SK-N-SH treated with all-trans-retinoic acid at 6 μM for 48 hours (cell line): Measurements from ENCODE around the gene TBCCD1.

Experiments used
- ATAC-seq: fragments of 200-7000 bp; cut with Tn5 transposase; 3 replicates; pipeline ENCODE4 v1.9.1; 2020; ENCODE audit warnings: mild to moderate bottlenecking, moderate library complexity
- ARNTL ChIP-seq: fragments of 450-650 bp; formaldehyde crosslinking; IDR thresholded peaks from 2 replicates; pipeline ENCODE4 v1.5.0; 2020; ENCODE audit warnings: low read depth, mild to moderate bottlenecking, moderate library complexity, borderline replicate concordance
- BACH2 ChIP-seq: fragments of 250-450 bp; sonication (Bioruptor Pico); IDR thresholded peaks from 2 replicates; pipeline ENCODE4 v1.9.0; 2021; ENCODE audit warnings: mild to moderate bottlenecking, borderline replicate concordance
- CSDC2 ChIP-seq: fragments of 250-450 bp; sonication (Bioruptor Pico); IDR thresholded peaks from 2 replicates; pipeline ENCODE4 v1.5.0; 2020; ENCODE audit warnings: mild to moderate bottlenecking, moderate library complexity
- ESRRG ChIP-seq: fragments of 250-450 bp; sonication (Bioruptor Pico); IDR thresholded peaks from 2 replicates; pipeline ENCODE4 v1.6.1; 2021; ENCODE audit warnings: mild to moderate bottlenecking
- ISL1 ChIP-seq: fragments of 250-450 bp; sonication (Bioruptor Pico); IDR thresholded peaks from 2 replicates; pipeline ENCODE4 v2.1.2; 2022; ENCODE audit warnings: mild to moderate bottlenecking, moderate library complexity
- OSR1 ChIP-seq: fragments of 250-450 bp; sonication (Bioruptor Pico); IDR thresholded peaks from 2 replicates; pipeline ENCODE4 v1.8.0; 2022; ENCODE audit warnings: moderate library complexity, mild to moderate bottlenecking, inconsistent platforms
- RARB ChIP-seq: fragments of 250-450 bp; sonication (Bioruptor Pico); IDR thresholded peaks from 2 replicates; pipeline ENCODE4 v1.8.0; 2021; ENCODE audit warnings: mild to moderate bottlenecking, moderate library complexity
- SNAI2 ChIP-seq: fragments of 250-450 bp; sonication (Bioruptor Pico); IDR thresholded peaks from 2 replicates; pipeline ENCODE4 v1.5.0; 2020; ENCODE audit warnings: mild to moderate bottlenecking, moderate library complexity
- TCF4 ChIP-seq: fragments of 250-450 bp; sonication (Bioruptor Pico); IDR thresholded peaks from 2 replicates; pipeline ENCODE4 v1.8.0; 2021; ENCODE audit warnings: mild to moderate bottlenecking, moderate library complexity, borderline replicate concordance
- TOX ChIP-seq: fragments of 250-450 bp; sonication (Bioruptor Pico); IDR thresholded peaks from 2 replicates; pipeline ENCODE4 v1.8.0; 2021; ENCODE audit warnings: mild to moderate bottlenecking, moderate library complexity, borderline replicate concordance
- ZC3H10 ChIP-seq: fragments of 250-450 bp; sonication (Bioruptor Pico); IDR thresholded peaks from 2 replicates; pipeline ENCODE4 v1.5.1; 2021; ENCODE audit warnings: mild to moderate bottlenecking, moderate library complexity
- ZFP3 ChIP-seq: fragments of 250-450 bp; sonication (Bioruptor Pico); IDR thresholded peaks from 2 replicates; pipeline ENCODE4 v1.5.0; 2020; ENCODE audit warnings: mild to moderate bottlenecking, moderate library complexity
- ZFP30 ChIP-seq: fragments of 450-650 bp; formaldehyde crosslinking; IDR thresholded peaks from 2 replicates; pipeline ENCODE4 v1.5.0; 2022; ENCODE audit warnings: mild to moderate bottlenecking, moderate library complexity
- ZNF70 ChIP-seq: fragments of 450-650 bp; formaldehyde crosslinking; IDR thresholded peaks from 2 replicates; pipeline ENCODE4 v1.5.0; 2020; ENCODE audit warnings: mild to moderate bottlenecking, moderate library complexity
- ZNF8 ChIP-seq: fragments of 450-650 bp; formaldehyde crosslinking; IDR thresholded peaks from 2 replicates; pipeline ENCODE4 v1.5.0; 2020; ENCODE audit warnings: mild to moderate bottlenecking, moderate library complexity
- TF ChIP-seq, protein P1 (sequence below): fragments of 250-450 bp; sonication (Bioruptor Pico); IDR thresholded peaks from 2 replicates; pipeline ENCODE4 v1.8.0; 2020; ENCODE audit warnings: mild to moderate bottlenecking, moderate library complexity, borderline replicate concordance
- TF ChIP-seq, protein P2 (sequence below): fragments of 250-450 bp; sonication (Bioruptor Pico); IDR thresholded peaks from 2 replicates; pipeline ENCODE4 v1.5.1; 2020; ENCODE audit warnings: low read depth, mild to moderate bottlenecking, moderate library complexity
- TF ChIP-seq, protein P3 (sequence below): fragments of 250-450 bp; sonication (Bioruptor Pico); IDR thresholded peaks from 2 replicates; pipeline ENCODE4 v1.5.0; 2020; ENCODE audit warnings: mild to moderate bottlenecking, moderate library complexity
- TF ChIP-seq, protein P4 (sequence below): fragments of 250-450 bp; sonication (Bioruptor Pico); IDR thresholded peaks from 2 replicates; pipeline ENCODE4 v1.8.0; 2021; ENCODE audit warnings: low read depth, mild to moderate bottlenecking, moderate library complexity, borderline replicate concordance

TBCCD1 gene

DNA sequence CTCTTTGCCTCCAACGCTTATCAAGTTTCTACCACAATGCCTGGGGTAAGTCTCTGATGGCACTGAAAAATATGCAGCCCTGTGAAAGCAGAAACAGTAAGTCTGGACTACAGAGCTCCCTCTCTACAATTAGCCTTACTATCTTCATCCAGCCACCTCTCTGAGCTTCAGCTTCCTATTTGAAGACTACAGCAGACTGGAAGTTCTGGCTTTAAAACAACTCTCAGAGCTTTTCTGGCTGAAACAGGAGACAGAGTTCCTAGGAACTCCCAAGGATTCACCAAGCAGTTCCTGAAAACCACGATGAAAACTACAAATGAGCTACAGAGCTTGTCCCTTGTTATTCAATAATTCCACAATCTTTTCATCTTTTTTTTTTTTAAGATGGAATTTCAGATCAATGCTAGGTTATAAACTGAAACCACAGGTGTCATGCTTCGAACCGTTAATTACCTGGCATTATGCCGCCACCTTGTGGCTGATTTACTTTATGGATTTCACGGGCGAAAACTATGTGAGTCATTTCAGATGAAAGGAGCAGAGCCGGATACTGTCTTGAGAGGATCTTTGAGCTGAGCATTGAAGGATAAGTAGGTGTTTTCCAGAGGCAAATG is 26.8 kb downstream of the TBCCD1 start:
- TF ChIP-seq BACH2 (CRISPR knock-in tag) = no peak
- TF ChIP-seq ZFP3 = 0 out of 2 replicates have a peak, but pooled peaks have one; percentile 36
- TF ChIP-seq ESRRG (CRISPR knock-in tag) = no peak
- TF ChIP-seq SNAI2 (CRISPR knock-in tag) = no peak
- no peak for TF ChIP-seq CSDC2 (CRISPR knock-in tag)
- TF ChIP-seq, protein P1, sequence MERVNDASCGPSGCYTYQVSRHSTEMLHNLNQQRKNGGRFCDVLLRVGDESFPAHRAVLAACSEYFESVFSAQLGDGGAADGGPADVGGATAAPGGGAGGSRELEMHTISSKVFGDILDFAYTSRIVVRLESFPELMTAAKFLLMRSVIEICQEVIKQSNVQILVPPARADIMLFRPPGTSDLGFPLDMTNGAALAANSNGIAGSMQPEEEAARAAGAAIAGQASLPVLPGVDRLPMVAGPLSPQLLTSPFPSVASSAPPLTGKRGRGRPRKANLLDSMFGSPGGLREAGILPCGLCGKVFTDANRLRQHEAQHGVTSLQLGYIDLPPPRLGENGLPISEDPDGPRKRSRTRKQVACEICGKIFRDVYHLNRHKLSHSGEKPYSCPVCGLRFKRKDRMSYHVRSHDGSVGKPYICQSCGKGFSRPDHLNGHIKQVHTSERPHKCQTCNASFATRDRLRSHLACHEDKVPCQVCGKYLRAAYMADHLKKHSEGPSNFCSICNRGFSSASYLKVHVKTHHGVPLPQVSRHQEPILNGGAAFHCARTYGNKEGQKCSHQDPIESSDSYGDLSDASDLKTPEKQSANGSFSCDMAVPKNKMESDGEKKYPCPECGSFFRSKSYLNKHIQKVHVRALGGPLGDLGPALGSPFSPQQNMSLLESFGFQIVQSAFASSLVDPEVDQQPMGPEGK = no peak
- TF ChIP-seq, all 23 proteins: peak for 1
- peak; percentile 92 for ATAC-seq

DNA sequence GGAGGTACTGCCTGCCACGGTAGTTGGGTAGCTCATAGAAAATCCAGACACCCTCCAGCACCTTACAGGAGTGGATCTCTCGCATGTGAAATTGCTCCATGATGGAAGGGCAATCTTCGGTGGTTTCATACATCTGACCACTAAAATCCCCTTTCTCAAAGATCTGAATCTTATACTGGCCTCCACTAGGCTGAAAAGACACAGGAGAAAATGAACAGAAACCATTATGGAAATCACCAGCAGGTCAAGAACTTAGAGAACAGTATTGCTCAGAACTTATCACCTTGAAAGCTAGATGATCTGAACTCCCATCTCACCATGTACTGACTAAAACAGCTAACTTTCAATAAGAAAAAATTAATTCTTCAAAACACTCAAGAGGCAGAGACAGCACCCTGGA is 28.4 kb downstream of the TBCCD1 start:
- TF ChIP-seq BACH2 (CRISPR knock-in tag) (no peak), TCF4 (CRISPR knock-in tag) (no peak), ARNTL (CRISPR knock-in tag) (no peak), ESRRG (CRISPR knock-in tag) (no peak), ISL1 (no peak), RARB (CRISPR knock-in tag) (no peak), ZNF70 (CRISPR knock-in tag) (no peak), ZNF8 (no peak), TOX (no peak), CSDC2 (CRISPR knock-in tag) (no peak), ZC3H10 (CRISPR knock-in tag) (no peak), ZFP30 (CRISPR knock-in tag) (no peak)
- TF ChIP-seq, protein P2, sequence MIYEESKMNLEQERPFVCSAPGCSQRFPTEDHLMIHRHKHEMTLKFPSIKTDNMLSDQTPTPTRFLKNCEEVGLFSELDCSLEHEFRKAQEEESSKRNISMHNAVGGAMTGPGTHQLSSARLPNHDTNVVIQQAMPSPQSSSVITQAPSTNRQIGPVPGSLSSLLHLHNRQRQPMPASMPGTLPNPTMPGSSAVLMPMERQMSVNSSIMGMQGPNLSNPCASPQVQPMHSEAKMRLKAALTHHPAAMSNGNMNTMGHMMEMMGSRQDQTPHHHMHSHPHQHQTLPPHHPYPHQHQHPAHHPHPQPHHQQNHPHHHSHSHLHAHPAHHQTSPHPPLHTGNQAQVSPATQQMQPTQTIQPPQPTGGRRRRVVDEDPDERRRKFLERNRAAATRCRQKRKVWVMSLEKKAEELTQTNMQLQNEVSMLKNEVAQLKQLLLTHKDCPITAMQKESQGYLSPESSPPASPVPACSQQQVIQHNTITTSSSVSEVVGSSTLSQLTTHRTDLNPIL (CRISPR knock-in tag) = no peak
- TF ChIP-seq, protein P3, sequence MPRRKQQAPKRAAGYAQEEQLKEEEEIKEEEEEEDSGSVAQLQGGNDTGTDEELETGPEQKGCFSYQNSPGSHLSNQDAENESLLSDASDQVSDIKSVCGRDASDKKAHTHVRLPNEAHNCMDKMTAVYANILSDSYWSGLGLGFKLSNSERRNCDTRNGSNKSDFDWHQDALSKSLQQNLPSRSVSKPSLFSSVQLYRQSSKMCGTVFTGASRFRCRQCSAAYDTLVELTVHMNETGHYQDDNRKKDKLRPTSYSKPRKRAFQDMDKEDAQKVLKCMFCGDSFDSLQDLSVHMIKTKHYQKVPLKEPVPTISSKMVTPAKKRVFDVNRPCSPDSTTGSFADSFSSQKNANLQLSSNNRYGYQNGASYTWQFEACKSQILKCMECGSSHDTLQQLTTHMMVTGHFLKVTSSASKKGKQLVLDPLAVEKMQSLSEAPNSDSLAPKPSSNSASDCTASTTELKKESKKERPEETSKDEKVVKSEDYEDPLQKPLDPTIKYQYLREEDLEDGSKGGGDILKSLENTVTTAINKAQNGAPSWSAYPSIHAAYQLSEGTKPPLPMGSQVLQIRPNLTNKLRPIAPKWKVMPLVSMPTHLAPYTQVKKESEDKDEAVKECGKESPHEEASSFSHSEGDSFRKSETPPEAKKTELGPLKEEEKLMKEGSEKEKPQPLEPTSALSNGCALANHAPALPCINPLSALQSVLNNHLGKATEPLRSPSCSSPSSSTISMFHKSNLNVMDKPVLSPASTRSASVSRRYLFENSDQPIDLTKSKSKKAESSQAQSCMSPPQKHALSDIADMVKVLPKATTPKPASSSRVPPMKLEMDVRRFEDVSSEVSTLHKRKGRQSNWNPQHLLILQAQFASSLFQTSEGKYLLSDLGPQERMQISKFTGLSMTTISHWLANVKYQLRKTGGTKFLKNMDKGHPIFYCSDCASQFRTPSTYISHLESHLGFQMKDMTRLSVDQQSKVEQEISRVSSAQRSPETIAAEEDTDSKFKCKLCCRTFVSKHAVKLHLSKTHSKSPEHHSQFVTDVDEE (CRISPR knock-in tag) = no peak
- TF ChIP-seq, protein P4, sequence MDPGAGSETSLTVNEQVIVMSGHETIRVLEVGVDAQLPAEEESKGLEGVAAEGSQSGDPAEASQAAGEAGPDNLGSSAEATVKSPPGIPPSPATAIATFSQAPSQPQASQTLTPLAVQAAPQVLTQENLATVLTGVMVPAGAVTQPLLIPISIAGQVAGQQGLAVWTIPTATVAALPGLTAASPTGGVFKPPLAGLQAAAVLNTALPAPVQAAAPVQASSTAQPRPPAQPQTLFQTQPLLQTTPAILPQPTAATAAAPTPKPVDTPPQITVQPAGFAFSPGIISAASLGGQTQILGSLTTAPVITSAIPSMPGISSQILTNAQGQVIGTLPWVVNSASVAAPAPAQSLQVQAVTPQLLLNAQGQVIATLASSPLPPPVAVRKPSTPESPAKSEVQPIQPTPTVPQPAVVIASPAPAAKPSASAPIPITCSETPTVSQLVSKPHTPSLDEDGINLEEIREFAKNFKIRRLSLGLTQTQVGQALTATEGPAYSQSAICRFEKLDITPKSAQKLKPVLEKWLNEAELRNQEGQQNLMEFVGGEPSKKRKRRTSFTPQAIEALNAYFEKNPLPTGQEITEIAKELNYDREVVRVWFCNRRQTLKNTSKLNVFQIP = no peak
- TF ChIP-seq, all 23 proteins: peak for 0
- ATAC-seq = no peak

DNA sequence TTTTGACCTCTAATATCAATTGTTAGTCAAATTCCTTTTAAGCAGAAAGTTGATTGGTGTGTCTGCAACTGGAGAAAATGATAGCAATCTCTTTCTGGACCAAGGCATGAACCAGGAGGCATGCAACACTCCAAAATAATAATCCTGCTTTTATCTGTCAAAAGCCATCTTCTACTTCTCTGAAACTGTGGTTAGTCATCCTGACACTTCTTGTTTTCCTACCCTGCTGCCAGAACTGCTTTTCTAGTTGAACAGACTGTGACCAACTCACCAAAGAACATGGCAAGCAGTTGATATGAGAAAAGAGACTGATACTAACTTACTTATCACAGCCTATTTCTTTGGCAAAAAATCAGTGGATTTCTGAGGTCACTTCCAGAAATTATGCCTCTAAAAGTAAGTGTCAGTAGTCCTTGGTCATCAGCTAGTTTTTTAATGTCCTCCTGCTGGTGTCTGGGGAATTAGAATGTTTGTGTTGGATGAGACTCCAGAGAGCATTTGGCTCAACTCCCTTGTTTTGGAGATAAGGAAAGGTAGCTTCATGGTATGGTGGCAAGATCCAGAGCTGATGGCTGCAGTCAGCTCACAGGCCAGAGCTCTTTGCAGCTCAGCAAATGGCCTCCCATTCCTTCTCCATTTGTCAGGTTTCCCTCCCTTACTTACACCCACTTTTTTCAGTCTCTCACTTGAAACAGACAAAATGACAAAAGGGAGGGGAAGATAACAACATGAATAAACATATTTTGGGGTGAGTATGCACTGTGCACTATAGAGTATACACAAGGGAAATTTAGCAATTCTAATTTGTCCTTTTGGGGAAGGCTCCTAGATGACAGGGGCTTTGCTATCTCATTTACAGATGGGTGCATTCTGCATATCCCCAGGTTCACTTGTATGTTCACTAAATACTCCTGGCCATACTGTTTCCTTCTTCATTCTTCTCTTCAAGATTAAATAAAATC is 30.0 kb downstream of the TBCCD1 start:
- ATAC-seq = no peak; the same call in 1 of the 3 replicates
- TF ChIP-seq ZNF70 (CRISPR knock-in tag) = 0 out of 2 replicates have a peak, but pooled peaks have one; percentile 27
- TF ChIP-seq OSR1 (CRISPR knock-in tag) = no peak
- TF ChIP-seq, protein P4 = no peak; the same call in 1 of the 2 replicates
